HEK293 (cell line): Measurements from ENCODE around the gene G2E3.

Experiments used
- GLI4 ChIP-seq: fragments of 450-650 bp; formaldehyde crosslinking; IDR thresholded peaks from 2 replicates; pipeline ENCODE4 v1.5.1; 2016; ENCODE audit warnings: missing biosample characterization, missing genetic modification characterization
- PRDM1 ChIP-seq: fragments of 450-650 bp; formaldehyde crosslinking; IDR thresholded peaks from 2 replicates; pipeline ENCODE4; 2016; ENCODE audit warnings: missing biosample characterization, missing genetic modification characterization
- SP2 ChIP-seq: fragments of 450-650 bp; formaldehyde crosslinking; IDR thresholded peaks from 2 replicates; pipeline ENCODE4 v1.5.1; 2016; ENCODE audit warnings: missing biosample characterization, missing genetic modification characterization
- SP7 ChIP-seq: fragments of 450-650 bp; formaldehyde crosslinking; IDR thresholded peaks from 2 replicates; pipeline ENCODE4 v1.5.1; 2016; ENCODE audit warnings: missing biosample characterization, missing genetic modification characterization
- ZNF169 ChIP-seq: fragments of 450-650 bp; formaldehyde crosslinking; IDR thresholded peaks from 2 replicates; pipeline ENCODE4 v1.5.1; 2016; ENCODE audit warnings: missing biosample characterization, missing genetic modification characterization
- ZNF175 ChIP-seq: fragments of 450-650 bp; formaldehyde crosslinking; IDR thresholded peaks from 2 replicates; pipeline ENCODE4 v1.5.1; 2016; ENCODE audit warnings: missing biosample characterization, missing genetic modification characterization
- ZNF19 ChIP-seq: fragments of 450-650 bp; formaldehyde crosslinking; IDR thresholded peaks from 2 replicates; pipeline ENCODE4; 2016; ENCODE audit warnings: missing biosample characterization, missing genetic modification characterization, low read depth
- ZNF391 ChIP-seq: fragments of 450-650 bp; formaldehyde crosslinking; IDR thresholded peaks from 2 replicates; pipeline ENCODE4 v1.5.1; 2016; ENCODE audit warnings: low read depth, missing biosample characterization, missing genetic modification characterization, borderline replicate concordance
- ZNF423 ChIP-seq: fragments of 450-650 bp; formaldehyde crosslinking; IDR thresholded peaks from 2 replicates; pipeline ENCODE4 v1.5.1; 2016; ENCODE audit warnings: missing biosample characterization, missing genetic modification characterization
- ZNF433 ChIP-seq: fragments of 450-650 bp; formaldehyde crosslinking; IDR thresholded peaks from 2 replicates; pipeline ENCODE4 v1.5.1; 2016; ENCODE audit warnings: missing biosample characterization, missing genetic modification characterization, low read depth
- ZNF501 ChIP-seq: fragments of 450-650 bp; formaldehyde crosslinking; IDR thresholded peaks from 2 replicates; pipeline ENCODE4 v1.5.1; 2016; ENCODE audit warnings: missing biosample characterization, missing genetic modification characterization
- ZNF514 ChIP-seq: fragments of 450-650 bp; formaldehyde crosslinking; IDR thresholded peaks from 2 replicates; pipeline ENCODE4 v1.5.1; 2016; ENCODE audit warnings: missing biosample characterization, missing genetic modification characterization
- ZNF529 ChIP-seq: fragments of 450-650 bp; formaldehyde crosslinking; IDR thresholded peaks from 2 replicates; pipeline ENCODE4 v1.5.1; 2017; ENCODE audit warnings: missing genetic modification characterization, missing biosample characterization; ENCODE audit not compliant: insufficient replicate concordance
- ZNF571 ChIP-seq: fragments of 450-650 bp; formaldehyde crosslinking; IDR thresholded peaks from 2 replicates; pipeline ENCODE4 v1.5.0; 2017; ENCODE audit warnings: missing biosample characterization, missing genetic modification characterization
- ZNF600 ChIP-seq: fragments of 450-650 bp; formaldehyde crosslinking; IDR thresholded peaks from 2 replicates; pipeline ENCODE4 v1.5.1; 2016; ENCODE audit warnings: missing biosample characterization, missing genetic modification characterization
- ZNF623 ChIP-seq: fragments of 450-650 bp; formaldehyde crosslinking; IDR thresholded peaks from 2 replicates; pipeline ENCODE4 v1.5.1; 2016; ENCODE audit warnings: missing biosample characterization, missing genetic modification characterization
- TF ChIP-seq, protein P1 (sequence below): IDR thresholded peaks from 2 replicates; pipeline ENCODE4 v1.6.1; 2011; ENCODE audit warnings: mild to moderate bottlenecking, low read depth, low read length, borderline replicate concordance
- TF ChIP-seq, protein P2 (sequence below): fragments of 450-650 bp; formaldehyde crosslinking; IDR thresholded peaks from 2 replicates; pipeline ENCODE4 v1.5.1; 2016; ENCODE audit warnings: missing biosample characterization, missing genetic modification characterization
- TF ChIP-seq, protein P3 (sequence below): sonication (generic); formaldehyde crosslinking; IDR thresholded peaks from 2 replicates; pipeline ENCODE4 v1.8.1; 2022; ENCODE audit warnings: mild to moderate bottlenecking, moderate library complexity, missing genetic modification reagents
- TF ChIP-seq, protein P4 (sequence below): fragments of 450-650 bp; formaldehyde crosslinking; IDR thresholded peaks from 2 replicates; pipeline ENCODE4 v1.5.1; 2016; ENCODE audit warnings: missing biosample characterization, missing genetic modification characterization
- TF ChIP-seq, protein P5 (sequence below): fragments of 450-650 bp; formaldehyde crosslinking; IDR thresholded peaks from 2 replicates; pipeline ENCODE4 v1.5.1; 2016; ENCODE audit warnings: missing biosample characterization, missing genetic modification characterization
- TF ChIP-seq, protein P6 (sequence below): fragments of 450-650 bp; IDR thresholded peaks from 2 replicates; pipeline ENCODE4 v1.5.1; 2018; ENCODE audit warnings: missing biosample characterization, missing genetic modification characterization
- TF ChIP-seq, protein P7 (sequence below): fragments of 450-650 bp; formaldehyde crosslinking; IDR thresholded peaks from 2 replicates; pipeline ENCODE4 v1.5.1; 2016; ENCODE audit warnings: missing biosample characterization, missing genetic modification characterization, borderline replicate concordance

The G2E3 gene

DNA sequence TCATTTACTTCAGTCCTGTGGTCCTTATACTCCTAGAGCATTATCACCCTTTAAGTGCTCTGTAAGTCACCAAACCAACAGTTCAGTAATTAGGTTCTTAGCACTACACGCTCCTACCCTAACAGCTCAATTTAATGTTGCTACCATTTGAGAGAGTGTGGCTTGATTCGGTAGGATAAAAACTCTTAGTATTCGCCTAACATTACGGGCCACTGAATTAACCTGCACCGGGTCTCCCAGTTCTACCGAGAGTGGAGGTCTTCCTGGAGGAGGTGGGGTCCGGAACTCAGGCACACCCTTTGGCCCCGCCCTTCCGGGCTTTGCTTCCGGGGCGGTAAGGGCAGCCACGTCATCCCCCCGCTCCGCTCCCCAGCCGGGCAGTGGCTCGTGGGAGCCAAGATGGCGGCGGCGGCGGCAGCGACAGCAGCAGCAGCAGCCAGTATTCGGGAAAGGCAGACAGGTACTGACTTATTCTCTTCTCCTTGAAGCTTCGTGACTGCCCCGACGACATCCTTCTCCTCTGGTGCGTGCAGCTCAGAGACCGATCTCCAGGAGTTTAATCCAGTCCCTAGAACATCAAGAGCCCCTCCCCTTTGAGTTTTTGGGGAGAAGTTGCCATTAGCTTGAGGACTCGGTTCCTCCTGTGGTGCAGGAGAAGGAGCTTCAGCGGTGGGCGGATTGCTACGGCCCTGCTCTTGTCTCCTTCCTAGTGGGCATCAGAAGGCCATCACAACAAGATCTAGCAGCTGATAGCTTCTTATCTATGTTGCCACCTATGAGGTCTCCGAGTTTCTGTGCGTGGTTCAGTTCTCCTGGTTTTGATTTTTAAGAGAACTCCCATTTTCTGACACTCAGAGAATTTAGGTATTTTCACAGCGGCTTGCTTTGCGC is 63.2 kb downstream of the G2E3 start, which contains the start of gene SCFD1 (continued):
- TF ChIP-seq ZNF529 (tag by site-specific recombination) (no peak), ZNF391 (tag by site-specific recombination) (no peak), ZNF169 (tag by site-specific recombination) (no peak), ZNF175 (tag by site-specific recombination) (no peak), ZNF19 (tag by site-specific recombination) (no peak), ZNF423 (tag by site-specific recombination) (no peak), ZNF433 (tag by site-specific recombination) (no peak), PRDM1 (tag by site-specific recombination) (no peak), ZNF600 (tag by site-specific recombination) (peak; percentile 79), SP2 (tag by site-specific recombination) (peak; percentile 83), GLI4 (tag by site-specific recombination) (no peak), SP7 (tag by site-specific recombination) (peak; percentile 87), ZNF571 (tag by site-specific recombination) (no peak), ZNF514 (no peak), ZNF501 (tag by site-specific recombination) (peak; percentile 73; the same call in 1 of the 2 replicates), ZNF623 (tag by site-specific recombination) (0 out of 2 replicates have a peak, but pooled peaks have one; percentile 10)
- TF ChIP-seq, protein P1, sequence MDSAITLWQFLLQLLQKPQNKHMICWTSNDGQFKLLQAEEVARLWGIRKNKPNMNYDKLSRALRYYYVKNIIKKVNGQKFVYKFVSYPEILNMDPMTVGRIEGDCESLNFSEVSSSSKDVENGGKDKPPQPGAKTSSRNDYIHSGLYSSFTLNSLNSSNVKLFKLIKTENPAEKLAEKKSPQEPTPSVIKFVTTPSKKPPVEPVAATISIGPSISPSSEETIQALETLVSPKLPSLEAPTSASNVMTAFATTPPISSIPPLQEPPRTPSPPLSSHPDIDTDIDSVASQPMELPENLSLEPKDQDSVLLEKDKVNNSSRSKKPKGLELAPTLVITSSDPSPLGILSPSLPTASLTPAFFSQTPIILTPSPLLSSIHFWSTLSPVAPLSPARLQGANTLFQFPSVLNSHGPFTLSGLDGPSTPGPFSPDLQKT: no peak
- TF ChIP-seq, protein P2, sequence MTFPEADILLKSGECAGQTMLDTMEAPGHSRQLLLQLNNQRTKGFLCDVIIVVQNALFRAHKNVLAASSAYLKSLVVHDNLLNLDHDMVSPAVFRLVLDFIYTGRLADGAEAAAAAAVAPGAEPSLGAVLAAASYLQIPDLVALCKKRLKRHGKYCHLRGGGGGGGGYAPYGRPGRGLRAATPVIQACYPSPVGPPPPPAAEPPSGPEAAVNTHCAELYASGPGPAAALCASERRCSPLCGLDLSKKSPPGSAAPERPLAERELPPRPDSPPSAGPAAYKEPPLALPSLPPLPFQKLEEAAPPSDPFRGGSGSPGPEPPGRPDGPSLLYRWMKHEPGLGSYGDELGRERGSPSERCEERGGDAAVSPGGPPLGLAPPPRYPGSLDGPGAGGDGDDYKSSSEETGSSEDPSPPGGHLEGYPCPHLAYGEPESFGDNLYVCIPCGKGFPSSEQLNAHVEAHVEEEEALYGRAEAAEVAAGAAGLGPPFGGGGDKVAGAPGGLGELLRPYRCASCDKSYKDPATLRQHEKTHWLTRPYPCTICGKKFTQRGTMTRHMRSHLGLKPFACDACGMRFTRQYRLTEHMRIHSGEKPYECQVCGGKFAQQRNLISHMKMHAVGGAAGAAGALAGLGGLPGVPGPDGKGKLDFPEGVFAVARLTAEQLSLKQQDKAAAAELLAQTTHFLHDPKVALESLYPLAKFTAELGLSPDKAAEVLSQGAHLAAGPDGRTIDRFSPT (tag by site-specific recombination): no peak
- TF ChIP-seq, protein P3, sequence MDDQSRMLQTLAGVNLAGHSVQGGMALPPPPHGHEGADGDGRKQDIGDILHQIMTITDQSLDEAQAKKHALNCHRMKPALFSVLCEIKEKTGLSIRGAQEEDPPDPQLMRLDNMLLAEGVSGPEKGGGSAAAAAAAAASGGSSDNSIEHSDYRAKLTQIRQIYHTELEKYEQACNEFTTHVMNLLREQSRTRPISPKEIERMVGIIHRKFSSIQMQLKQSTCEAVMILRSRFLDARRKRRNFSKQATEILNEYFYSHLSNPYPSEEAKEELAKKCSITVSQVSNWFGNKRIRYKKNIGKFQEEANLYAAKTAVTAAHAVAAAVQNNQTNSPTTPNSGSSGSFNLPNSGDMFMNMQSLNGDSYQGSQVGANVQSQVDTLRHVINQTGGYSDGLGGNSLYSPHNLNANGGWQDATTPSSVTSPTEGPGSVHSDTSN (CRISPR knock-in tag): 0 out of 2 replicates have a peak, but pooled peaks have one; percentile 37
- TF ChIP-seq, protein P4, sequence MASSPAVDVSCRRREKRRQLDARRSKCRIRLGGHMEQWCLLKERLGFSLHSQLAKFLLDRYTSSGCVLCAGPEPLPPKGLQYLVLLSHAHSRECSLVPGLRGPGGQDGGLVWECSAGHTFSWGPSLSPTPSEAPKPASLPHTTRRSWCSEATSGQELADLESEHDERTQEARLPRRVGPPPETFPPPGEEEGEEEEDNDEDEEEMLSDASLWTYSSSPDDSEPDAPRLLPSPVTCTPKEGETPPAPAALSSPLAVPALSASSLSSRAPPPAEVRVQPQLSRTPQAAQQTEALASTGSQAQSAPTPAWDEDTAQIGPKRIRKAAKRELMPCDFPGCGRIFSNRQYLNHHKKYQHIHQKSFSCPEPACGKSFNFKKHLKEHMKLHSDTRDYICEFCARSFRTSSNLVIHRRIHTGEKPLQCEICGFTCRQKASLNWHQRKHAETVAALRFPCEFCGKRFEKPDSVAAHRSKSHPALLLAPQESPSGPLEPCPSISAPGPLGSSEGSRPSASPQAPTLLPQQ: peak; percentile 74
- TF ChIP-seq, protein P5, sequence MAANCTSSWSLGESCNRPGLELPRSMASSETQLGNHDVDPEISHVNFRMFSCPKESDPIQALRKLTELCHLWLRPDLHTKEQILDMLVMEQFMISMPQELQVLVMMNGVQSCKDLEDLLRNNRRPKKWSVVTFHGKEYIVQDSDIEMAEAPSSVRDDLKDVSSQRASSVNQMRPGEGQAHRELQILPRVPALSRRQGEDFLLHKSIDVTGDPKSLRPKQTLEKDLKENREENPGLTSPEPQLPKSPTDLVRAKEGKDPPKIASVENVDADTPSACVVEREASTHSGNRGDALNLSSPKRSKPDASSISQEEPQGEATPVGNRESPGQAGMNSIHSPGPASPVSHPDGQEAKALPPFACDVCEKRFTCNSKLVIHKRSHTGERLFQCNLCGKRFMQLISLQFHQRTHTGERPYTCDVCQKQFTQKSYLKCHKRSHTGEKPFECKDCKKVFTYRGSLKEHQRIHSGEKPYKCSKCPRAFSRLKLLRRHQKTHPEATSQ: no peak
- TF ChIP-seq, protein P6, sequence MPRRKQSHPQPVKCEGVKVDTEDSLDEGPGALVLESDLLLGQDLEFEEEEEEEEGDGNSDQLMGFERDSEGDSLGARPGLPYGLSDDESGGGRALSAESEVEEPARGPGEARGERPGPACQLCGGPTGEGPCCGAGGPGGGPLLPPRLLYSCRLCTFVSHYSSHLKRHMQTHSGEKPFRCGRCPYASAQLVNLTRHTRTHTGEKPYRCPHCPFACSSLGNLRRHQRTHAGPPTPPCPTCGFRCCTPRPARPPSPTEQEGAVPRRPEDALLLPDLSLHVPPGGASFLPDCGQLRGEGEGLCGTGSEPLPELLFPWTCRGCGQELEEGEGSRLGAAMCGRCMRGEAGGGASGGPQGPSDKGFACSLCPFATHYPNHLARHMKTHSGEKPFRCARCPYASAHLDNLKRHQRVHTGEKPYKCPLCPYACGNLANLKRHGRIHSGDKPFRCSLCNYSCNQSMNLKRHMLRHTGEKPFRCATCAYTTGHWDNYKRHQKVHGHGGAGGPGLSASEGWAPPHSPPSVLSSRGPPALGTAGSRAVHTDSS (tag by site-specific recombination): no peak
- TF ChIP-seq, protein P7, sequence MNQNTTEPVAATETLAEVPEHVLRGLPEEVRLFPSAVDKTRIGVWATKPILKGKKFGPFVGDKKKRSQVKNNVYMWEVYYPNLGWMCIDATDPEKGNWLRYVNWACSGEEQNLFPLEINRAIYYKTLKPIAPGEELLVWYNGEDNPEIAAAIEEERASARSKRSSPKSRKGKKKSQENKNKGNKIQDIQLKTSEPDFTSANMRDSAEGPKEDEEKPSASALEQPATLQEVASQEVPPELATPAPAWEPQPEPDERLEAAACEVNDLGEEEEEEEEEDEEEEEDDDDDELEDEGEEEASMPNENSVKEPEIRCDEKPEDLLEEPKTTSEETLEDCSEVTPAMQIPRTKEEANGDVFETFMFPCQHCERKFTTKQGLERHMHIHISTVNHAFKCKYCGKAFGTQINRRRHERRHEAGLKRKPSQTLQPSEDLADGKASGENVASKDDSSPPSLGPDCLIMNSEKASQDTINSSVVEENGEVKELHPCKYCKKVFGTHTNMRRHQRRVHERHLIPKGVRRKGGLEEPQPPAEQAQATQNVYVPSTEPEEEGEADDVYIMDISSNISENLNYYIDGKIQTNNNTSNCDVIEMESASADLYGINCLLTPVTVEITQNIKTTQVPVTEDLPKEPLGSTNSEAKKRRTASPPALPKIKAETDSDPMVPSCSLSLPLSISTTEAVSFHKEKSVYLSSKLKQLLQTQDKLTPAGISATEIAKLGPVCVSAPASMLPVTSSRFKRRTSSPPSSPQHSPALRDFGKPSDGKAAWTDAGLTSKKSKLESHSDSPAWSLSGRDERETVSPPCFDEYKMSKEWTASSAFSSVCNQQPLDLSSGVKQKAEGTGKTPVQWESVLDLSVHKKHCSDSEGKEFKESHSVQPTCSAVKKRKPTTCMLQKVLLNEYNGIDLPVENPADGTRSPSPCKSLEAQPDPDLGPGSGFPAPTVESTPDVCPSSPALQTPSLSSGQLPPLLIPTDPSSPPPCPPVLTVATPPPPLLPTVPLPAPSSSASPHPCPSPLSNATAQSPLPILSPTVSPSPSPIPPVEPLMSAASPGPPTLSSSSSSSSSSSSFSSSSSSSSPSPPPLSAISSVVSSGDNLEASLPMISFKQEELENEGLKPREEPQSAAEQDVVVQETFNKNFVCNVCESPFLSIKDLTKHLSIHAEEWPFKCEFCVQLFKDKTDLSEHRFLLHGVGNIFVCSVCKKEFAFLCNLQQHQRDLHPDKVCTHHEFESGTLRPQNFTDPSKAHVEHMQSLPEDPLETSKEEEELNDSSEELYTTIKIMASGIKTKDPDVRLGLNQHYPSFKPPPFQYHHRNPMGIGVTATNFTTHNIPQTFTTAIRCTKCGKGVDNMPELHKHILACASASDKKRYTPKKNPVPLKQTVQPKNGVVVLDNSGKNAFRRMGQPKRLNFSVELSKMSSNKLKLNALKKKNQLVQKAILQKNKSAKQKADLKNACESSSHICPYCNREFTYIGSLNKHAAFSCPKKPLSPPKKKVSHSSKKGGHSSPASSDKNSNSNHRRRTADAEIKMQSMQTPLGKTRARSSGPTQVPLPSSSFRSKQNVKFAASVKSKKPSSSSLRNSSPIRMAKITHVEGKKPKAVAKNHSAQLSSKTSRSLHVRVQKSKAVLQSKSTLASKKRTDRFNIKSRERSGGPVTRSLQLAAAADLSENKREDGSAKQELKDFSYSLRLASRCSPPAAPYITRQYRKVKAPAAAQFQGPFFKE (tag by site-specific recombination): no peak
